Measurements from ENCODE around the gene PARD3B.

The PARD3B gene

GRCh38 chr2:205619600-205619999, 1074.3 kb downstream of the PARD3B start:
- DNase-seq: no peak
- Histone ChIP-seq H3K27me3 (replicated peaks in 2 of 5; ENCODE audit: control insufficient read depth in 4 of 5, insufficient read depth in 5 of 5, low read length in 4 of 5) (peaks cover 0 to 65% (median 44%) of the 10 kb centered on the region in 5 experiments), H3K4me3 (ENCODE audit: control insufficient read depth in 1 of 7, extremely low read depth in 1 of 7, insufficient read depth in 4 of 7, low read depth in 2 of 7, low read length in 6 of 7) (no peak overlapping the region), H3K9me3 (ENCODE audit: control extremely low read depth in 1 of 5, control insufficient read depth in 4 of 5, insufficient read depth in 2 of 5, low read depth in 1 of 5, low read length in 4 of 5) (peaks cover 0 to 9% (median 6%) of the 10 kb centered on the region in 5 experiments), H3K27ac (ENCODE audit: insufficient read depth in 1 of 2, low read depth in 1 of 2, low read length in 2 of 2, poor library complexity in 1 of 2, severe bottlenecking in 2 of 2) (no peak overlapping the region), H3K4me1 (ENCODE audit: control extremely low read depth in 1 of 4, control insufficient read depth in 4 of 4, insufficient read depth in 4 of 4, low read length in 3 of 4) (no peaks in the 10 kb centered on the region), H3K36me3 (ENCODE audit: control insufficient read depth in 4 of 4, insufficient read depth in 4 of 4, low read length in 3 of 4) (no peaks in the 10 kb centered on the region)
- WGBS (ENCODE audit: insufficient coverage): no CpG with 5 or more reads among the region's 1 CpG
- ChIA-PET POLR2A (no interaction called here), CTCF (interaction anchor here (0.9 to 2.0 kb wide), 2 partner anchors 10 to 56 kb away, joined by 3 to 9 read pairs; no protein-coding TSS in a partner anchor)

GRCh38 chr2:205627085-205627484, 1081.8 kb downstream of the PARD3B start:
- WGBS (ENCODE audit: insufficient coverage): 89% methylated on average over 1 of the region's 1 CpG
- Histone ChIP-seq H3K4me3 (ENCODE audit: control insufficient read depth in 1 of 7, extremely low read depth in 1 of 7, insufficient read depth in 4 of 7, low read depth in 2 of 7, low read length in 6 of 7) (no peak overlapping the region), H3K9me3 (ENCODE audit: control extremely low read depth in 1 of 5, control insufficient read depth in 4 of 5, insufficient read depth in 2 of 5, low read depth in 1 of 5, low read length in 4 of 5) (no peaks in the 10 kb centered on the region), H3K4me1 (ENCODE audit: control extremely low read depth in 1 of 4, control insufficient read depth in 4 of 4, insufficient read depth in 4 of 4, low read length in 3 of 4) (no peaks in the 10 kb centered on the region), H3K36me3 (ENCODE audit: control insufficient read depth in 4 of 4, insufficient read depth in 4 of 4, low read length in 3 of 4) (no peaks in the 10 kb centered on the region), H3K27ac (ENCODE audit: insufficient read depth in 1 of 2, low read depth in 1 of 2, low read length in 2 of 2, poor library complexity in 1 of 2, severe bottlenecking in 2 of 2) (no peak overlapping the region), H3K27me3 (replicated peaks in 2 of 5; ENCODE audit: control insufficient read depth in 4 of 5, insufficient read depth in 5 of 5, low read length in 4 of 5) (peaks cover 0 to 19% (median 12%) of the 10 kb centered on the region in 5 experiments)
- DNase-seq: no peak
- POLR2A ChIA-PET: no interaction called here
- CTCF ChIA-PET: interaction anchor here (1.2 to 1.6 kb wide), 2 partner anchors 9 to 10 kb away, joined by 4 read pairs; no protein-coding TSS in a partner anchor

GRCh38 chr2:205628422-205628821, 1083.1 kb downstream of the PARD3B start:
- Histone ChIP-seq H3K36me3 (ENCODE audit: control insufficient read depth in 4 of 4, insufficient read depth in 4 of 4, low read length in 3 of 4) (no peaks in the 10 kb centered on the region), H3K27ac (ENCODE audit: insufficient read depth in 1 of 2, low read depth in 1 of 2, low read length in 2 of 2, poor library complexity in 1 of 2, severe bottlenecking in 2 of 2) (no peak overlapping the region), H3K9me3 (ENCODE audit: control extremely low read depth in 1 of 5, control insufficient read depth in 4 of 5, insufficient read depth in 2 of 5, low read depth in 1 of 5, low read length in 4 of 5) (no peaks in the 10 kb centered on the region), H3K4me3 (ENCODE audit: control insufficient read depth in 1 of 7, extremely low read depth in 1 of 7, insufficient read depth in 4 of 7, low read depth in 2 of 7, low read length in 6 of 7) (no peak overlapping the region), H3K27me3 (replicated peaks in 2 of 5; ENCODE audit: control insufficient read depth in 4 of 5, insufficient read depth in 5 of 5, low read length in 4 of 5) (peaks cover 0 to 17% (median 12%) of the 10 kb centered on the region in 5 experiments), H3K4me1 (ENCODE audit: control extremely low read depth in 1 of 4, control insufficient read depth in 4 of 4, insufficient read depth in 4 of 4, low read length in 3 of 4) (no peaks in the 10 kb centered on the region)
- ChIA-PET CTCF (interaction anchor here (1.0 to 1.4 kb wide), 2 partner anchors 11 to 15 kb away, joined by 3 to 4 read pairs; no protein-coding TSS in a partner anchor), POLR2A (no interaction called here)
- DNase-seq: no peak
- WGBS (ENCODE audit: insufficient coverage): no CpG with 5 or more reads among the region's 3 CpGs

GRCh38 chr2:205629091-205629776, 1084.0 kb downstream of the PARD3B start:
- Histone ChIP-seq H3K36me3 (ENCODE audit: control insufficient read depth in 4 of 4, insufficient read depth in 4 of 4, low read length in 3 of 4) (no peaks in the 10 kb centered on the region), H3K9me3 (ENCODE audit: control extremely low read depth in 1 of 5, control insufficient read depth in 4 of 5, insufficient read depth in 2 of 5, low read depth in 1 of 5, low read length in 4 of 5) (no peaks in the 10 kb centered on the region), H3K27me3 (replicated peaks in 2 of 5; ENCODE audit: control insufficient read depth in 4 of 5, insufficient read depth in 5 of 5, low read length in 4 of 5) (peaks cover 0 to 19% (median 7%) of the 10 kb centered on the region in 5 experiments), H3K27ac (ENCODE audit: insufficient read depth in 1 of 2, low read depth in 1 of 2, low read length in 2 of 2, poor library complexity in 1 of 2, severe bottlenecking in 2 of 2) (no peak overlapping the region), H3K4me1 (ENCODE audit: control extremely low read depth in 1 of 4, control insufficient read depth in 4 of 4, insufficient read depth in 4 of 4, low read length in 3 of 4) (no peaks in the 10 kb centered on the region), H3K4me3 (ENCODE audit: control insufficient read depth in 1 of 7, extremely low read depth in 1 of 7, insufficient read depth in 4 of 7, low read depth in 2 of 7, low read length in 6 of 7) (no peak overlapping the region)
- POLR2A ChIA-PET: no interaction called here
- no peak for DNase-seq
- 95% methylated on average over 7 of the region's 10 CpGs for WGBS (ENCODE audit: insufficient coverage)
- CTCF ChIA-PET: interaction anchor here (1.0 to 1.4 kb wide), 2 partner anchors 11 to 14 kb away, joined by 3 to 4 read pairs; no protein-coding TSS in a partner anchor

- Histone ChIP-seq H3K27me3 (replicated peaks in 2 of 5; ENCODE audit: control insufficient read depth in 4 of 5, insufficient read depth in 5 of 5, low read length in 4 of 5) (peaks cover 0 to 34% (median 11%) of the 10 kb centered on the region in 5 experiments), H3K9me3 (ENCODE audit: control extremely low read depth in 1 of 5, control insufficient read depth in 4 of 5, insufficient read depth in 2 of 5, low read depth in 1 of 5, low read length in 4 of 5) (no peaks in the 10 kb centered on the region), H3K4me1 (ENCODE audit: control extremely low read depth in 1 of 4, control insufficient read depth in 4 of 4, insufficient read depth in 4 of 4, low read length in 3 of 4) (no peaks in the 10 kb centered on the region), H3K27ac (ENCODE audit: insufficient read depth in 1 of 2, low read depth in 1 of 2, low read length in 2 of 2, poor library complexity in 1 of 2, severe bottlenecking in 2 of 2) (no peak overlapping the region), H3K36me3 (ENCODE audit: control insufficient read depth in 4 of 4, insufficient read depth in 4 of 4, low read length in 3 of 4) (no peaks in the 10 kb centered on the region), H3K4me3 (ENCODE audit: control insufficient read depth in 1 of 7, extremely low read depth in 1 of 7, insufficient read depth in 4 of 7, low read depth in 2 of 7, low read length in 6 of 7) (no peak overlapping the region)
- ChIA-PET CTCF (interaction anchor here (1.9 kb wide), 1 partner anchor 41 kb away, joined by 5 read pairs; no protein-coding TSS in a partner anchor), POLR2A (no interaction called here)
- no peak for DNase-seq
- WGBS (ENCODE audit: insufficient coverage): no CpG with 5 or more reads among the region's 1 CpG
Observed at GRCh38 chr2:205633994-205634393, 1088.7 kb downstream of the PARD3B start.

DNA sequence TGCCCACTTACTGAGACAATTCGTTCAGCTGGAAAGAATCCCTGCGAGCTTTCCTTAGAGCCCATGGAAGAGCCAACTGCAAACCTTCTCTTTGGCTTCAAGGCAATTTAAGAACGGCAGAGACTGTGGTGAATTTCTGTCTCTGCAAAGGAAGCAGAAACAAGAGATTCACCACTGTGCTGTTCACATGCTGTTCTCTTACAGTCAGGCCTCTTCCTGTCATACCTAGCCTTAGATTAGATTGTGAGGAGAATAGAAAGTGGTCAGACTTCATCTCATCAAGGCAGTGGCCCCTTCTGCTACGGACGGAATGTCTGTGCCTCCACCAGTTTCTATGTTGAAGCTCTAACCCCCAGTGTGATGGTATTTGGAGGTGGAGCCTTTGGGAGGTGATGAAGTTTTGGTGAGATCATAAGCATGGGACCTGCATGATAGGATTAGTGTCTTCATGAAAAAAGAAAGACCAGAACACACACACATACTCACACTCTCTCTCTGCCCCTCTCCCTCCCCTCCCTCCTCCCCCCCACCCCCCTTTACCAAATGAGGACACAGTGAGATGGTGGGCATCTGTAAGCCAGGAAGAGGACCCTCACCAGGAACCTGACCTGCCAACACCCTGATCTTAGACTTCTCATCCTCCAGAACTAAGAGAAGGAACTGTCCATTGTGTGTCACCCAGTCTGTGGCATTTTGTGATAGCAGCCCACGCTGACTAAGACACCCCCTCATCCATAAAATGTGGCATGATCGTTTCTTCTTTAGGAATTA, 1091.5 kb downstream of the PARD3B start:
- ChIA-PET POLR2A (no interaction called here), CTCF (interaction anchor here (1.5 kb wide), 1 partner anchor 10 kb away, joined by 4 read pairs; no protein-coding TSS in a partner anchor)
- no peaks in the 10 kb centered on the region for H3K36me3 ChIP-seq (ENCODE audit: control insufficient read depth in 4 of 4, insufficient read depth in 4 of 4, low read length in 3 of 4)
- peaks cover 0 to 22% (median 12%) of the 10 kb centered on the region in 5 experiments for H3K27me3 ChIP-seq (replicated peaks in 2 of 5; ENCODE audit: control insufficient read depth in 4 of 5, insufficient read depth in 5 of 5, low read length in 4 of 5)
- WGBS (ENCODE audit: insufficient coverage): 91% methylated on average over 5 of the region's 7 CpGs
- H3K4me3 ChIP-seq (ENCODE audit: control insufficient read depth in 1 of 7, extremely low read depth in 1 of 7, insufficient read depth in 4 of 7, low read depth in 2 of 7, low read length in 6 of 7): no peak overlapping the region
- peaks cover 0 to 8% (median 0%) of the 10 kb centered on the region in 5 experiments for H3K9me3 ChIP-seq (ENCODE audit: control extremely low read depth in 1 of 5, control insufficient read depth in 4 of 5, insufficient read depth in 2 of 5, low read depth in 1 of 5, low read length in 4 of 5)
- H3K4me1 ChIP-seq (ENCODE audit: control extremely low read depth in 1 of 4, control insufficient read depth in 4 of 4, insufficient read depth in 4 of 4, low read length in 3 of 4): no peaks in the 10 kb centered on the region
- DNase-seq: no peak
- H3K27ac ChIP-seq (ENCODE audit: insufficient read depth in 1 of 2, low read depth in 1 of 2, low read length in 2 of 2, poor library complexity in 1 of 2, severe bottlenecking in 2 of 2): no peak overlapping the region

DNA sequence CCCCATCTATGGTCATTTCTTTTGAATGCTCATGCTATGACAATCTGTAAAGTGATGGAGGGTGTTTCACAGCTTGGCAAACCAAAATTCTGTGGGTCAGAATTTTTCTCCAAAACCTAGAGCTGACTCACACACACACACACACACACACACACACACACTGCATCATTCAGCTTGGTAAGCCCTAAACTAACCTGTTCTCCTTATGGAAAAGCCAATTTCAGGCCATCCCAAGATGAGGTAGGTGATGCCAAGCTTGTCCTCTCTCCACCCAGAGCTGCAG, 1092.0 kb downstream of the PARD3B start:
- Histone ChIP-seq H3K4me1 (ENCODE audit: control extremely low read depth in 1 of 4, control insufficient read depth in 4 of 4, insufficient read depth in 4 of 4, low read length in 3 of 4) (no peaks in the 10 kb centered on the region), H3K4me3 (ENCODE audit: control insufficient read depth in 1 of 7, extremely low read depth in 1 of 7, insufficient read depth in 4 of 7, low read depth in 2 of 7, low read length in 6 of 7) (no peak overlapping the region), H3K27me3 (replicated peaks in 2 of 5; ENCODE audit: control insufficient read depth in 4 of 5, insufficient read depth in 5 of 5, low read length in 4 of 5) (peaks cover 0 to 22% (median 13%) of the 10 kb centered on the region in 5 experiments), H3K36me3 (ENCODE audit: control insufficient read depth in 4 of 4, insufficient read depth in 4 of 4, low read length in 3 of 4) (no peaks in the 10 kb centered on the region), H3K9me3 (ENCODE audit: control extremely low read depth in 1 of 5, control insufficient read depth in 4 of 5, insufficient read depth in 2 of 5, low read depth in 1 of 5, low read length in 4 of 5) (peaks cover 0 to 8% (median 0%) of the 10 kb centered on the region in 5 experiments), H3K27ac (ENCODE audit: insufficient read depth in 1 of 2, low read depth in 1 of 2, low read length in 2 of 2, poor library complexity in 1 of 2, severe bottlenecking in 2 of 2) (no peak overlapping the region)
- ChIA-PET CTCF (interaction anchor here (1.5 kb wide), 1 partner anchor 10 kb away, joined by 4 read pairs; no protein-coding TSS in a partner anchor), POLR2A (no interaction called here)
- DNase-seq: no peak
